Transverse colon (tissue), 4 donors: ENCODE measurements around the gene MAP3K7. TPM values are rescaled to one million over a fixed set of nuclear protein-coding genes. Genes with fewer than 3 reads are reported as not detected.

Experiments
- DNase-seq: peaks from one replicate; pipeline ENCODE4 v3.0.0-alpha.2; 2019
- H3K27ac ChIP-seq, 4 donors: fragments of 200-600 bp; sonication (generic); 2 replicates each; pipeline ENCODE4 v1.5.1; 2016 to 2018; ENCODE audit warnings: inconsistent platforms in 4 of 4
- H3K27me3 ChIP-seq: fragments of 200-600 bp; sonication (generic); 2 replicates; pipeline ENCODE4 v1.5.1; 2017; ENCODE audit warnings: inconsistent platforms
- H3K36me3 ChIP-seq, 4 donors: fragments of 200-600 bp; sonication (generic); 2 replicates each; pipeline ENCODE4 v1.5.1; 2017 to 2019; ENCODE audit warnings: inconsistent platforms in 4 of 4
- H3K4me1 ChIP-seq, 4 donors: fragments of 200-600 bp; sonication (generic); 2 replicates each; pipeline ENCODE4 v1.5.1; 2017 to 2020; ENCODE audit warnings: inconsistent platforms in 4 of 4
- H3K4me3 ChIP-seq, 4 donors: fragments of 200-600 bp; sonication (generic); 1 replicate in 1 of 4; 2 replicates in 3 of 4; pipeline versions ENCODE4 v1.5.1 to v1.6.1; 2017 to 2019; ENCODE audit warnings: inconsistent platforms in 4 of 4
- H3K9me3 ChIP-seq, 2 donors: fragments of 200-600 bp; sonication (generic); 2 replicates each; pipeline ENCODE4 v1.5.1; 2017 to 2019; ENCODE audit warnings: inconsistent platforms in 2 of 2
- CTCF ChIP-seq, 5 experiments: fragments of 200-600 bp in 3 of 5; fragments of 450-650 bp in 2 of 5; sonication (generic) in 3 of 5; IDR thresholded peaks; 1 replicate in 2 of 5; 2 replicates in 3 of 5; pipeline ENCODE4 v1.5.1; 2016 to 2017; ENCODE audit warnings: antibody characterized with exemption in 5 of 5, inconsistent platforms in 3 of 5, mild to moderate bottlenecking in 2 of 5, moderate library complexity in 1 of 5
- EP300 ChIP-seq: sonication (generic); formaldehyde crosslinking; IDR thresholded peaks from one replicate; pipeline ENCODE4 v1.6.1; 2017; ENCODE audit warnings: antibody characterized with exemption, low read depth
- POLR2A ChIP-seq: fragments of 450-650 bp; IDR thresholded peaks from one replicate; pipeline ENCODE4 v1.6.1; 2016; ENCODE audit warnings: antibody characterized with exemption, mild to moderate bottlenecking, moderate library complexity
- POLR2AphosphoS5 ChIP-seq, 3 donors: sonication (generic); formaldehyde crosslinking; IDR thresholded peaks; one replicate each; pipeline ENCODE4 v1.6.1; 2016; ENCODE audit warnings: antibody characterized with exemption in 3 of 3
- WGBS, 2 donors: methylation state at CpG; one replicate each; pipeline ENCODE4 v1.1.5; 2018; ENCODE audit warnings: low coverage in 1 of 2; 5-methylcytosine and 5-hydroxymethylcytosine counted together
- in situ Hi-C, 4 donors: fragments of 200-750 bp; cut with MboI; loops; one replicate each; pipeline versions ENCODE4 v1.15.0 to v1.15.1; 2017; ENCODE audit warnings: low sequenced_read_pairs in 3 of 4, low pct_ligation_motif_present in 1 of 4, low pct_unique_long_range_greater_than_20kb in 1 of 4
- intact Hi-C: fragments of 100-400 bp; cut with DNase I; formaldehyde crosslinking; loops from one replicate; pipeline ENCODE4 v1.15.1; 2023; ENCODE audit warnings: low total_unique reads
- total RNA-seq, 4 donors: library from RNA; depleted of rRNA; stranded (reverse); fragments of >200 nt; gene quantifications; one replicate each; pipeline ENCODE4 v1.1.0, GENCODE V29; 2016

The MAP3K7 gene
- total RNA-seq, 4 donors from 2014 or later = 19.3 to 37.6 (median 28.5) TPM

- DNase-seq = no peak
- Histone ChIP-seq H3K4me3 (no peak overlapping the region), H3K36me3 (peaks cover 0 to 22% (median 6%) of the 10 kb centered on the region in 4 donors), H3K27me3 (no peaks in the 10 kb centered on the region), H3K27ac (no peak overlapping the region), H3K4me1 (peaks cover 5 to 22% (median 10%) of the 10 kb centered on the region in 4 donors), H3K9me3 (no peaks in the 10 kb centered on the region)
- TF ChIP-seq POLR2AphosphoS5 (IDR thresholded peaks at IDR 0.05) = no peak
- no peak for TF ChIP-seq POLR2A
- TF ChIP-seq EP300 = no peak
- TF ChIP-seq CTCF (IDR thresholded peaks at IDR 0.05) = no peak
- intact Hi-C loops = no loop called here
- 92 to 93% methylated on average over 3 of the region's 3 CpGs for WGBS, 2 donors
- in situ Hi-C loops = no loop called here
These were observed 45.7 kb downstream of the MAP3K7 start for GRCh38 chr6:90541221-90541620.

GRCh38 chr6:90538278-90539046 is 48.4 kb downstream of the MAP3K7 start:
- H3K27me3 ChIP-seq = no peaks in the 10 kb centered on the region
- H3K4me1 ChIP-seq = peaks cover 5 to 22% (median 10%) of the 10 kb centered on the region in 4 donors
- WGBS, 2 donors = 43% methylated on average over 4 of the region's 4 CpGs
- H3K4me3 ChIP-seq = no peak overlapping the region
- in situ Hi-C loops = no loop called here
- no peak for TF ChIP-seq POLR2A
- TF ChIP-seq EP300 = no peak
- no peak for TF ChIP-seq POLR2AphosphoS5 (IDR thresholded peaks at IDR 0.05)
- no peak for TF ChIP-seq CTCF (IDR thresholded peaks at IDR 0.05)
- intact Hi-C loops = no loop called here
- peaks cover 0 to 7% (median 3%) of the 10 kb centered on the region in 4 donors for H3K36me3 ChIP-seq
- DNase-seq = peak; percentile 26
- no peaks in the 10 kb centered on the region for H3K9me3 ChIP-seq
- peak overlapping the region; percentile 25 to 60 (median 42) for H3K27ac ChIP-seq

GRCh38 chr6:90537723-90538258 is 49.1 kb downstream of the MAP3K7 start:
- 51 to 67% methylated on average over 2 to 3 of the region's 3 CpGs for WGBS, 2 donors
- in situ Hi-C loops (no loop called here), intact Hi-C loops (no loop called here)
- no peaks in the 10 kb centered on the region for H3K9me3 ChIP-seq
- DNase-seq = no peak
- H3K36me3 ChIP-seq = peaks cover 0 to 6% (median 1%) of the 10 kb centered on the region in 4 donors
- peak overlapping the region in 1 of 4 donors; percentile 60 for H3K27ac ChIP-seq
- TF ChIP-seq EP300 (no peak), POLR2A (no peak), CTCF (IDR thresholded peaks at IDR 0.05) (no peak), POLR2AphosphoS5 (IDR thresholded peaks at IDR 0.05) (no peak)
- no peaks in the 10 kb centered on the region for H3K27me3 ChIP-seq
- H3K4me1 ChIP-seq = peaks cover 5 to 22% (median 10%) of the 10 kb centered on the region in 4 donors
- H3K4me3 ChIP-seq = no peak overlapping the region

GRCh38 chr6:90537027-90537426 is 49.8 kb downstream of the MAP3K7 start:
- intact Hi-C loops = no loop called here

More at GRCh38 chr6:90537027-90537426, 49.8 kb downstream of the MAP3K7 start:
- Histone ChIP-seq H3K27me3 (no peaks in the 10 kb centered on the region), H3K9me3 (no peaks in the 10 kb centered on the region), H3K4me1 (peaks cover 5 to 22% (median 10%) of the 10 kb centered on the region in 4 donors), H3K27ac (no peak overlapping the region), H3K4me3 (no peak overlapping the region), H3K36me3 (peaks cover 0 to 6% (median 1%) of the 10 kb centered on the region in 4 donors)
- no peak for TF ChIP-seq CTCF (IDR thresholded peaks at IDR 0.05)
- no peak for TF ChIP-seq EP300
- TF ChIP-seq POLR2AphosphoS5 (IDR thresholded peaks at IDR 0.05) = no peak
- no peak for TF ChIP-seq POLR2A
- WGBS, 2 donors = 78 to 81% methylated on average over 4 of the region's 4 CpGs
- no peak for DNase-seq
- in situ Hi-C loops = no loop called here
